Heart left ventricle (tissue), 16 donors: ENCODE data around the gene GP2. TPM values are rescaled to one million over a fixed set of nuclear protein-coding genes. Genes with fewer than 3 reads are reported as not detected.

Source experiments
- ATAC-seq, 4 donors: fragments of 200-7000 bp; cut with Tn5 transposase; one replicate each; pipeline ENCODE4 v1.9.1; 2020 to 2022; ENCODE audit warnings: moderate library complexity in 4 of 4, mild to moderate bottlenecking in 3 of 4, moderate number of reproducible peaks in 1 of 4
- DNase-seq, 5 donors: peaks; one replicate each; pipeline ENCODE4 v3.0.0-alpha.2; 2020
- H3K27ac ChIP-seq, 12 donors: fragments of 200-600 bp; sonication (generic) in 4 of 12; one replicate each; pipeline versions ENCODE4 v1.5.0 to v1.8.0; 2016 to 2022; ENCODE audit warnings: mild to moderate bottlenecking in 2 of 12
- H3K27me3 ChIP-seq, 9 donors: fragments of 200-600 bp; sonication (generic) in 2 of 9; one replicate each; pipeline versions ENCODE4 v1.5.1 to v1.8.0; 2016 to 2022; ENCODE audit warnings: mild to moderate bottlenecking in 3 of 9
- H3K36me3 ChIP-seq, 9 donors: fragments of 200-600 bp; sonication (generic) in 2 of 9; one replicate each; pipeline versions ENCODE4 v1.5.0 to v1.8.0; 2018 to 2022; ENCODE audit warnings: mild to moderate bottlenecking in 2 of 9
- H3K4me1 ChIP-seq, 12 donors: fragments of 200-600 bp; sonication (generic) in 4 of 12; one replicate each; pipeline versions ENCODE4 v1.5.0 to v1.8.0; 2016 to 2022; ENCODE audit warnings: mild to moderate bottlenecking in 3 of 12
- H3K4me3 ChIP-seq, 12 donors: fragments of 200-600 bp; sonication (generic) in 4 of 12; one replicate each; pipeline versions ENCODE4 v1.5.0 to v1.8.0; 2017 to 2022; ENCODE audit warnings: mild to moderate bottlenecking in 9 of 12, moderate library complexity in 4 of 12
- H3K9me3 ChIP-seq, 12 donors: fragments of 200-600 bp; sonication (generic) in 4 of 12; one replicate each; pipeline versions ENCODE4 v1.5.0 to v1.8.0; 2016 to 2022; ENCODE audit warnings: mild to moderate bottlenecking in 1 of 12
- POLR2A ChIP-seq, 2 donors: fragments of 450-650 bp; IDR thresholded peaks; one replicate each; pipeline ENCODE4 v1.6.1; 2017; ENCODE audit warnings: antibody characterized with exemption in 2 of 2, mild to moderate bottlenecking in 2 of 2, moderate library complexity in 2 of 2
- WGBS, 4 donors: extraction: QIAGEN DNeasy Blood & Tissue Kit in 2 of 4; methylation state at CpG; one replicate each; pipeline versions ENCODE4 v1.1.5 to v1.1.7; 2013 to 2018; 5-methylcytosine and 5-hydroxymethylcytosine counted together
- intact Hi-C, 10 donors: fragments of 100-400 bp; cut with DNase I; formaldehyde crosslinking; loops; one replicate each; pipeline versions ENCODE4 v1.11.1 to v1.14.2; 2022
- polyA plus RNA-seq, 2 donors: library from polyadenylated mRNA; stranded (reverse); fragments of 200-250 nt; gene quantifications; one replicate each; pipeline ENCODE4 v1.2.3, GENCODE V29; 2013
- total RNA-seq, 9 donors: library from RNA; depleted of rRNA in 2 of 9; stranded (reverse); fragments of >200 nt in 2 of 9; fragmentation: NEBNext Ultra II Directional in 3 of 9; extraction: Animal tissue kit (Norgen Biotek cat#: 25700) in 3 of 9; gene quantifications; one replicate each; pipeline versions ENCODE4 v1.1.0 to v1.2.4, GENCODE V29; 2016 to 2023
- TF ChIP-seq, protein P1 (sequence below), 12 donors: fragments of 200-600 bp; sonication (generic) in 4 of 12; IDR thresholded peaks; one replicate each; pipeline versions ENCODE4 v1.5.0 to v1.8.0; 2018 to 2022; ENCODE audit warnings: antibody characterized with exemption in 12 of 12, mild to moderate bottlenecking in 5 of 12
- donor health status: ischemic (EF 13 %, LVEDD 7.1; RV severe dilation, severe dysfunction).
- donor health status: healthy with polysubstance abuse.
- donor health status: DM: no; HTN: yes; CAD: no.
- donor health status: DM: no; HTN: no; CAD: no.
- donor health status: ischemic (EF 25% LVEDD 6.9; RV normal size, moderate dysfunction).
- donor health status: ischemic (EF 25% LVEDD 5.7; RV mildly dilated, moderate dysfunction).
- donor health status: healthy.
- donor health status: DM: yes; HTN: yes; CAD: no.
- donor health status: ischemic (EF 35%, LVEDD 5.7; RV mildly dilated, moderate dysfunction).
- donor health status: nonischemic (EF 11% LVEDD 7.7; RV severe dilation, severe dysfunction).
- donor health status: DM: yes; HTN: yes; CAD: no.
- donor health status: PGD.
- donor health status: ischemic (EF 29% LVEDD 5.4; RV normal size, mild dysfunction).
- donor health status: nonischemic (EF 23%, LVEDD 6.1; RV moderate dilation, normal function).

Gene GP2
- total and polyA plus RNA-seq, 11 donors = 0.22 to 4.0 (median 2.5) TPM; not detected in 5

DNA sequence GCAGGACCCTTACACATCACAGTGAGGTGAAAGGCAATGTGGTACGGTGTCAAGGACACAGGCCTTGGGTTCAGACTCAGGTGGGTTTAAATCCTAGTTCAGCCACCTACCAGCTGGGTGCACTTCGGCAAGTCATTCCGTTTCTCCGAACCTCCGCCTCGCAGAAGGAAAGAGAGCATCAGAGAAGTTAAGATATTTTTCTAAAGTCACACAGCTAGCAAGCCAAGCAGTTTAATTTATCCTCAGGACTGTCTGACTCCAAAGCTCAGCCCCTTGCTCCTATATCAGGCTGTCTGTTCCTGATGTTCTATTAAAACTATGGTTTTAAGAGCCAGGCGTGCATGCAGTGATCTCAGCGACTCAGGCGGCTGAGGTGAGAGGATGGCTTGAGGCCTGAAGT lies 65.1 kb downstream of the GP2 start:
- intact Hi-C loops = no loop called here
- WGBS, 4 donors = 87 to 94% (median 93%) methylated on average over 9 of the region's 9 CpGs
- H3K9me3 ChIP-seq = peaks cover 0 to 9% (median 0%) of the 10 kb centered on the region in 12 donors
- H3K36me3 ChIP-seq = no peaks in the 10 kb centered on the region
- peaks cover 0 to 19% (median 0%) of the 10 kb centered on the region in 9 donors for H3K27me3 ChIP-seq
- no peaks in the 10 kb centered on the region for H3K4me1 ChIP-seq
- ATAC-seq (no peak), DNase-seq (no peak)
- TF ChIP-seq POLR2A (IDR thresholded peaks at IDR 0.05) = no peak
- TF ChIP-seq, protein P1, sequence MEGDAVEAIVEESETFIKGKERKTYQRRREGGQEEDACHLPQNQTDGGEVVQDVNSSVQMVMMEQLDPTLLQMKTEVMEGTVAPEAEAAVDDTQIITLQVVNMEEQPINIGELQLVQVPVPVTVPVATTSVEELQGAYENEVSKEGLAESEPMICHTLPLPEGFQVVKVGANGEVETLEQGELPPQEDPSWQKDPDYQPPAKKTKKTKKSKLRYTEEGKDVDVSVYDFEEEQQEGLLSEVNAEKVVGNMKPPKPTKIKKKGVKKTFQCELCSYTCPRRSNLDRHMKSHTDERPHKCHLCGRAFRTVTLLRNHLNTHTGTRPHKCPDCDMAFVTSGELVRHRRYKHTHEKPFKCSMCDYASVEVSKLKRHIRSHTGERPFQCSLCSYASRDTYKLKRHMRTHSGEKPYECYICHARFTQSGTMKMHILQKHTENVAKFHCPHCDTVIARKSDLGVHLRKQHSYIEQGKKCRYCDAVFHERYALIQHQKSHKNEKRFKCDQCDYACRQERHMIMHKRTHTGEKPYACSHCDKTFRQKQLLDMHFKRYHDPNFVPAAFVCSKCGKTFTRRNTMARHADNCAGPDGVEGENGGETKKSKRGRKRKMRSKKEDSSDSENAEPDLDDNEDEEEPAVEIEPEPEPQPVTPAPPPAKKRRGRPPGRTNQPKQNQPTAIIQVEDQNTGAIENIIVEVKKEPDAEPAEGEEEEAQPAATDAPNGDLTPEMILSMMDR (IDR thresholded peaks at IDR 0.05) = no peak
- H3K27ac ChIP-seq = no peak overlapping the region
- H3K4me3 ChIP-seq = no peak overlapping the region

DNA sequence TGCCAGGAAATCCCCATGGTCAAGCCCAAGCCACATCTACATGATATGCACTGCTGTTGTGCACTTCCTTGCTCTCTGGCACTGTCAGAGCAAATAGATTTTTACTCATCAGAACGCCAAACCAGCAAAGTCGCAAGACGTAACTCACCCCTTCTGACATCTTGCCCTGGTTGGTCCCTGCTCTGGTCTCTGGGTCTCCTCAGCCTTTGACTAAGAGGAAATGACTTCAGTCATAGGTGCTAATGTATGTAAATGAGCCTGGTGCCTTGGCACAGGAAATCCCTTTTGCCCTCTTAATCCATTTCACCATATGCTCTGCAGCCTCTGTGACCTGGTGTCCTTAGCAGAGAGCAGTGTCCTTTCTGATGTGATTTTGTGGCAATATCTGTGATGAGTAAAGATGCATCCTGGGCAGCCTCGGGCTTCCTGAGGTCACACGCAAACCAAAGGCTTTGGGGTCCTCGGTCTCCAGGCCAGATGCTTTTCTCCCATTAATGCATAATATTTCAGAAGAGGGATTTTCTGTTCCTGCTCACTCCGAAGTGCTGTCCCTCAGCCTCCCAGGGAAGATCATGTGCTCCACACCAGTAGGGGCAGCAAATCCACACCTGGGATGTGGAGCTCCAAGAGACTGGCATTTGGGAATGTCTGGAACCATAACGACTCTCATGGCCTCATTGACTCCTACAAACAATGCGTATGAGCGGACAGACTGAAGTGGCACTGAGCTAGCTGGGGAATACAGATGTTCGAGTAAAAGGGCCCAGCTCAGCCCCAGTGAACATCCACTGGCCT lies 66.9 kb downstream of the GP2 start:
- H3K27me3 ChIP-seq = peaks cover 0 to 23% (median 0%) of the 10 kb centered on the region in 9 donors
- ATAC-seq (no peak), DNase-seq (no peak)
- TF ChIP-seq POLR2A (IDR thresholded peaks at IDR 0.05) = no peak
- TF ChIP-seq, protein P1 (IDR thresholded peaks at IDR 0.05) = no peak
- no peak overlapping the region for H3K27ac ChIP-seq
- intact Hi-C loops = no loop called here
- no peak overlapping the region for H3K4me3 ChIP-seq
- peaks cover 0 to 9% (median 0%) of the 10 kb centered on the region in 12 donors for H3K9me3 ChIP-seq
- 63 to 79% (median 71%) methylated on average over 11 of the region's 11 CpGs for WGBS, 4 donors
- H3K36me3 ChIP-seq = no peaks in the 10 kb centered on the region
- H3K4me1 ChIP-seq = no peaks in the 10 kb centered on the region

Other genes starting within 250 kb of the GP2 start
- gene UMOD, start 25.2 kb upstream of the GP2 start, total RNA-seq = not detected
- not detected for gene UMOD, start 25.2 kb upstream of the GP2 start, polyA plus RNA-seq
- gene PDILT, start 77.2 kb upstream of the GP2 start, total RNA-seq = not detected
- not detected for gene PDILT, start 77.2 kb upstream of the GP2 start, polyA plus RNA-seq
- gene ACSM5, start 82.0 kb upstream of the GP2 start, total RNA-seq = 10 to 100 TPM in 1 of 9 donors, 1 to 10 TPM in 3, under 1 TPM in 4, not detected in 1; 0.25 to 12.6 (median 1.2) TPM
- gene ACSM5, start 82.0 kb upstream of the GP2 start, polyA plus RNA-seq = under 1 TPM; 0.17 to 0.61 TPM
- gene ACSM2A, start 124.0 kb upstream of the GP2 start, total RNA-seq = not detected
- not detected for gene ACSM2A, start 124.0 kb upstream of the GP2 start, polyA plus RNA-seq
- under 1 TPM in 1 of 9 donors, not detected in 8; 0.14 TPM for gene ACSM2B, start 248.9 kb upstream of the GP2 start, total RNA-seq
- gene ACSM2B, start 248.9 kb upstream of the GP2 start, polyA plus RNA-seq = under 1 TPM in 1 of 2 donors, not detected in 1; 0.06 TPM